ENCODE measurements around the gene SSBP3. TPM values are rescaled to one million over a fixed set of nuclear protein-coding genes. Genes with fewer than 3 reads are reported as not detected.

Gene SSBP3
- total RNA-seq, 4 donors from 2014 or later, result 19.0 to 35.2 (median 33.4) TPM

- DNase-seq, result no peak
- Histone ChIP-seq H3K9me3 (no peaks in the 10 kb centered on the region), H3K36me3 (no peaks in the 10 kb centered on the region), H3K4me1 (peaks cover 0 to 36% (median 5%) of the 10 kb centered on the region in 4 donors), H3K27me3 (no peaks in the 10 kb centered on the region), H3K4me3 (no peak overlapping the region), H3K27ac (peak overlapping the region in 2 of 4 donors; percentile 13 to 75)
- no peak for TF ChIP-seq CTCF (IDR thresholded peaks at IDR 0.05)
- TF ChIP-seq POLR2A (IDR thresholded peaks at IDR 0.05), result no peak
These were observed 148.9 kb downstream of the SSBP3 start for GRCh38 chr1:54257346-54257620.

- H3K9me3 ChIP-seq, result no peaks in the 10 kb centered on the region
- H3K27me3 ChIP-seq, result no peaks in the 10 kb centered on the region
- H3K4me1 ChIP-seq, result peaks cover 0 to 36% (median 5%) of the 10 kb centered on the region in 4 donors
- TF ChIP-seq POLR2A (IDR thresholded peaks at IDR 0.05) (no peak), CTCF (IDR thresholded peaks at IDR 0.05) (peak in 1 of 6 experiments; percentile 5)
- DNase-seq, result peak in 2 of 3 donors; percentile 74 to 77
- H3K27ac ChIP-seq, result peak overlapping the region in 2 of 4 donors; percentile 13 to 75
- H3K36me3 ChIP-seq, result peaks cover 0 to 1% (median 0%) of the 10 kb centered on the region in 3 donors
- H3K4me3 ChIP-seq, result no peak overlapping the region
These were observed 149.5 kb downstream of the SSBP3 start for GRCh38 chr1:54256522-54257345.

- TF ChIP-seq POLR2A (IDR thresholded peaks at IDR 0.05) (no peak), CTCF (IDR thresholded peaks at IDR 0.05) (no peak)
- Histone ChIP-seq H3K4me3 (no peak overlapping the region), H3K4me1 (peaks cover 0 to 31% (median 5%) of the 10 kb centered on the region in 4 donors), H3K27me3 (no peaks in the 10 kb centered on the region), H3K36me3 (peaks cover 0 to 12% (median 0%) of the 10 kb centered on the region in 3 donors), H3K27ac (peak overlapping the region in 1 of 4 donors; percentile 35), H3K9me3 (no peaks in the 10 kb centered on the region)
- DNase-seq, result no peak
These were observed 151.0 kb downstream of the SSBP3 start for GRCh38 chr1:54255026-54255702.

- Histone ChIP-seq H3K9me3 (no peaks in the 10 kb centered on the region), H3K4me3 (no peak overlapping the region), H3K27me3 (no peaks in the 10 kb centered on the region), H3K36me3 (peaks cover 0 to 16% (median 0%) of the 10 kb centered on the region in 3 donors), H3K4me1 (peaks cover 0 to 21% (median 5%) of the 10 kb centered on the region in 4 donors), H3K27ac (peak overlapping the region in 1 of 4 donors; percentile 7)
- TF ChIP-seq CTCF (IDR thresholded peaks at IDR 0.05) (no peak), POLR2A (IDR thresholded peaks at IDR 0.05) (no peak)
- peak in 1 of 3 donors; percentile 60 for DNase-seq
These were observed 152.1 kb downstream of the SSBP3 start for GRCh38 chr1:54254055-54254454.

- TF ChIP-seq POLR2A (IDR thresholded peaks at IDR 0.05) (no peak), CTCF (IDR thresholded peaks at IDR 0.05) (no peak)
- Histone ChIP-seq H3K27me3 (no peaks in the 10 kb centered on the region), H3K9me3 (no peaks in the 10 kb centered on the region), H3K4me1 (peaks cover 0 to 21% (median 5%) of the 10 kb centered on the region in 4 donors), H3K4me3 (no peak overlapping the region), H3K27ac (no peak overlapping the region), H3K36me3 (peaks cover 0 to 21% (median 0%) of the 10 kb centered on the region in 3 donors)
- no peak for DNase-seq
These were observed 152.7 kb downstream of the SSBP3 start for GRCh38 chr1:54253480-54253879.
